MV-4-11 (cell line): ENCODE data around the gene SNTA1.
"Not testable (repeated sequence)": the region's sequence is repeated elsewhere in the genome, so short reads cannot be mapped to it uniquely, and the experiment has no call there.

Source experiments
- DNase-seq: peaks from one replicate; lab custom pipeline; 2025; lab: John Stamatoyannopoulos, UW

Gene SNTA1

GRCh38 chr20:33431797-33432381 lies 11.7 kb downstream of the SNTA1 start:
- no peak for DNase-seq

DNA sequence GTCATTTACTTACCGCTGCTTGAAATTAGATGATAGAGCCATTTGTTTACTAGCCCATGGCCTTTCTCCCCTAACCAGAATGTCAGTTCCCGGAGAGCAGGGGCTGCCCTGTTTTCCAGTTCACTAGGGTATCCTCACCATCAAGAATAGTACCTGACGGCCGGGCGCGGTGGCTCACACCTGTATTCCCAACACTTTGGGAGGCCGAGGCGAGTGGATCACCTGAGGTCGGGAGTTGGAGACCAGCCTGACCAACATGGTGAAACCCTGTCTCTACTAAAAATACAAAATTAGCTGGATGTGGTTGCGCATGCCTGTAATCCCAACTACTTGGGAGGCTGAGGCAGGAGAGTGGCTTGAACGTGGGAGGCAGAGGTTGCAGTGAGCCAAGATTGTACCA lies 19.7 kb downstream of the SNTA1 start:
- DNase-seq = not testable (repeated sequence)

DNA sequence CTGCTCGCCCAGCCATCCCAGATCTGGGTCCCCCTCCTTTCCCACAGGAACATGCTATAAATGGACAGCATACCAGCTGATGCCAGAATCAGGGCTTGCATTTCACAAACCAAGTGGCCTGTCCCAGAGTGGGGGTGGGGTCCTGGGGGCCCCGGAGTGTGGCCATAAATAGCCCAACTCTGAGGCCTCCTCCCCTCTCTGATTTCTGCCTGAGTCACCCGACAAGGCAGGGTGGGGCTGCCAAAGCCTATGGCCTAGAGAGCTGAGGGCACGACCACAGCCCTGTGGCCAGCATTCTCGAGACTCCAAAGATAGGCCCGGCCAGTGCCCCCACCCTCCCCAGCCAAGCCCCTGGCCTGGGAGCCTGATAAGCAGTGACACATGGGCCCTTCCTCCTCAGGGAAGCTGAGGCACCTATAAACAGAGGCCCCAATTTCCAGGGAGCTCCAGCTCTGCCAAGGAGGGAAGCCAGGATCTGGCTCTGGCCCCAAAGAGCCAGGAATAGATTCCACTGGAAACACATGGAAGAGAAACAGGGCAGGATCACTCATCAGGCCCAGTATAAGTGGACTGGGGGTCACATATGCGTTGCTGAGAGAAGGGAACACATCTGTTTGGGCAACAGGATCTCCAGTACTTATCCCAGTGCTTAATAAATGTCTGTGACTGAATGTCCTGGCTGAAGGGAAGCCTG lies 20.3 kb downstream of the SNTA1 start:
- peak; percentile 37 for DNase-seq

DNA sequence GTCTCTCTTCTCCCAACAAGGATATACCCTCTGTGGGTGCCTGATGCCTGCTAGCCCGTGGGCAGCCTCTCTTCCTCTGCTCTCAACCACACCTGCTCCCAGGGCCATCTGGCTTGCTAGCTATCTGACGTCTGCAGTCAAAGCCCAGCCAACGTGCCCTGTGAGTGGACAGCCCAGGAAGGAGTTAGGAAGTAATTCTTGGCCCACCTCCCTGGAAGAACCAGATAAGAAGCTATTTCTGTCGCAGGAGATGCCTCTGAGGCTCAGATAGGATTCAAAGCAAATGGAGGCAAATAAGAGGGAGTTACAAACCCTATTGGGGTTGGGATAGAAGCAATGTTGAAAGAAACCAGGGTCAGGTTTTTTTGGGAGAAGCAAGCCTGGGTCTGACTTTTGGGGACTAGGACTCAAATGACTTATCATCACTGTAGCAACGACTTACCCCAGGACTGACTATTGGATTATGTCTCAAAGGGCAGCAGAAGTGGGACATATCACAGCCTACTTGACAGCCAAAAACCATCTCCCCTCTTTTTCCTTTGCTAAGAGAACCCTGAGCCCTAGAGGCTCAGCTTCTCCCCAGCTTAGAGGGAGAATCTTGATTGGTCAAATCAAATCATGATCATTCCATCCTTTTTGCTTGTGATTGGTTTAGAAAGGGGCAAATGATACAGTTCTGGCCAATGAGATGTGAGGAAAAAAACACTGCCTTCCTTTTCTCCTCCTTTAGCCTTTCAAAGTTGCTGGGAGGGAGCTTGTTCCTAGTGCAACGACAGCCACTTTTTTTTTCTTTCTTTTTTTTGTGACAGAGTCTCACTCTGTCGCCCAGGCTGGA lies 24.2 kb downstream of the SNTA1 start:
- DNase-seq = no peak

GRCh38 chr20:33418033-33418432 lies 25.5 kb downstream of the SNTA1 start:
- no peak for DNase-seq

DNA sequence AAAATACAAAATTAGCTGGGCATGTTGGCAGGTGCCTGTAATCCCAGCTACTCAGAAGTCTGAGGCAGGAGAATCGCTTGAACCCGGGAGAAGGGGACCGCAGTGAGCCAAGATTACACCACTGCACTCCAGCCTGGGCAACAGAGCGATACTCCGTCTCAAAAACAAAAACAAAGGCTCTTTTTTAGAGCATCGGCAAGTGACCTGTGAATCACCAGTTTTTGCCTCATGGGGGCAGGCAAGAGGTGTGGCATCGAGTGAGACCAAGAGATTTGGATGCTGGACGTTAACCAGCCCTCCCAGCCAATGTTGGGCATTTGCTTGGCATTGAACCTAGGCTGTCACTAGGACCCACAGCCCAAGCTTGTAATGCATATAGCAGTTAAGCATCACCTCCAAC lies 27.6 kb downstream of the SNTA1 start:
- peak; percentile 5 for DNase-seq

GRCh38 chr20:33412484-33412838 lies 31.1 kb downstream of the SNTA1 start:
- no peak for DNase-seq

DNA sequence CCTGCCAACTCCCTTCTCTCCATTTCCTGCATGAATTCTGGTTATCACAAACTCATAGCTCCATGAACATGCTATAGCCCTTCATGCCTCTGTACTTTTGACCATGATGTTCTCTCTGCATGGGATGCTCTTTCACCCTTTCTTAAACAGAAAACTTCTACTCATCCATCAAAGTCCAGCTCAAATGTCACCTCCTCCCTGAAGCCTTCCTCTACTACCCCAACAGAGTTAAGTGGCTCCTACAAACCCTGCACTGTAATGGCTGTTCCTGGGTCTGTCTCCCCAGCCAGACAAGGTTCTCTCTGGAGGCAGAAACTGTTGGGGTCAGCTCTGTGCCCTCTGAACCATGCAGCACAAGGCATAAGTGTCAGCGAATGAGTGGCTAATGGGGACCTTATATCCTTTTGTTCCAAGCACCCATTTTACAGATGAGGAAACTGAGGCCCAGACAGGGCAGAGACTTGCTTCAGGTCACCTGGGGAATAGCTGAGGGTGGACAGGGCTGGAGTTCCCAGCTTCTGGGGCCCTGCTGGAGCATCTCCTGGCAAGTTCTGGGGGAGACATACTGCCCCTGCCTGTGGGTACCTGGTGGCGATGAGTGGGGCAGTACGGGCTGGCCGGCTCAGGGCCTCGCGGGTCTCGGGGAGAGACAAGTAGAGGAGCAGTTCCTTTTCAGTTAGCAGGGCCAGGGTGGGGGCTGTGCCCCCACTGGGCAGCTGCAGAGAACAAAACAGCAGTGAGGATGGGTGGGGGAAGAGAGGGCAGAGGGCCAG lies 31.7 kb downstream of the SNTA1 start:
- DNase-seq = no peak

GRCh38 chr20:33411242-33411641 lies 32.3 kb downstream of the SNTA1 start:
- DNase-seq = no peak

DNA sequence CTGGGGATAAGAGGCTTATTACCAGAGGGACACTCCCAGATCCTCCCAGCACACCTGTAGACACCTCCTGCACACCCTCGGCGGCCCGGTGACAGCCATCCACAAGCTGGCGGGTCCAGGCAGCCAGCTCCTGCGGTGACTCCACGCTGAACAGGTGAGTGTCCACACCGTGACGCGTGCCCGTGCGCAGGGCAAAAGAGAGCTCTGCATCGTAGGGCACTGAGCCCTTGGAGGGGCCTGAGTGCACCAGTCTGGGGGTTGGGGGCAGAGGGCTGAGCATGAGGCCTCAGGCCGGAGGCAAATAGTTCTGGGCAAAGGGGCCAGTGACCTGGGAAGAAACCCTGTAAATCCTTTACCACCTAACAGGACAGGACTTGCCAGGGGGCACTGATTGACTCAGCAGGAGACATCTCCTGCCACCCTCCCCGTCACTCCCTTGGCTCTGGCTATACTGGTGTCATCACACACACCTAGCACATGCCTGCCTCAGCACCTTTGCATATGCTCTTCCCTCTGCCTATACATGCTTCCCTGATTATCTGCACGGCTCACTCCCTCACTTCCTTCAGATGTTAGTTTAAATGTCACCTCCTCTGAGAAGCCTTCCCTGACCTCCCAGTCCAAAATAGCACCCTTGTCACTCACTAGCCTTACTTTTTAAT lies 33.4 kb downstream of the SNTA1 start:
- DNase-seq = no peak

DNA sequence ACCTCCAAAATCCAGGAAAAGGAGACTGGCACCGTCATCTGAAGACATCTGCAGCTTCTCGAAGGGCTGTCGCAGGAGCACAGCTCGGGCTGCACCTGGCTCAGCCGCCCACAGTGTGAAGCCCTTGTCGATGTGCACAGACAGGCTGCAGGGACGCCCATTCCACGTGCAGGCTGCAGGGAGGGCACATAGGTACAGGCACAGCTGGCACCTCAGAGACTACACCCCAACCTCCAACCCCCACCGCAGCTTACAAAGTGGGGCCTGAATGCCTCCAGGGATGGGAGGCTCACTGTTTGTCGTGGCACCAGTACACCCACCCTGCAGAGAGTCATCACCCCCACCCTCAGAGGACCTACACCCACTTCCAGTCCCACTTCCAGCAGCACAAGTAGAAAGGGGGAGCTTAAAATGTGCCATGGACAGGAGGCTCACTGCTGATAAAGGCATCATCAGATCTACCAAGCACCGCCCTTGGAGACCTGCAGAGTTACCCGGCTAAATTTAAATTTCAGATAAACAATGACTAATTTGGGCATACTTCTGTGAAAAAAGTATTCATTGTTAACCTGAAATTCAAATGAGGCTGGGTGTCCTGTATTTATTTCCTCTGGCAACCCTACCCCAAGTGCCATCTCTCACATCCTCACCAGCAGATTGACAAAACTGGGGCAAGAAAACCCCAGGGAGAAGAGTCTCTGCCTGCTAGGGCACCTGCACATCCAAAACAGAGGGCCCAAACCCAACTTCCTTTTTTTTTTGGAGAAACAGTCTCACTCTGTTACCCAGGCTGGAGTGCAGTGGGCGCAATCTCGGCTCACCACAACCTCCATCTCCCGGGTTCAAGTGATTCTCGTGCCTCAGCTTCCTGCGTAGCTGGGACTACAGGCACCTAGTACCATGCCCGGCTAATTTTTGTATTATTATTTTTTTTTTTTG lies 34.6 kb downstream of the SNTA1 start:
- DNase-seq = peak; percentile 71

DNA sequence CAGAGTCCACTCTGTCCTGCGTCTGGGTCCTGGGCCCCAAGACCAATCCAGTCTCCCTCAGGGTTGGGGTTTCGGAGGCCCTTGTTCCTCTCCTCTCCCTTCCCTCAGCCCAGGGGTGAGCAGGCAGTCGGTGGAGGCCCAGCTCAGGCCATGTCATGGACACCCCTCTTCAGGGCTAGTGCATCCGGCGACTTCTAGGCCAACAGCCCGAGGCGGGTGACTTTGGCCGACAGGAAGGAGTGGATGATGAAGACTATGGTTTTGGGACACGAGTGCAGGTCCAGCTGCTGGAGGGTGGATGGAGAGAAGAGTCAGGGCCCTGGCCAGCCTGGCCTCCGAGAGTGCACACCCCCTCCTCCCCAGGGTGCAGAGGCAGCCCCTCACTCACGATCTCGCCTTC lies 35.2 kb downstream of the SNTA1 start:
- no peak for DNase-seq

- no peak for DNase-seq
Measured at GRCh38 chr20:33407796-33408195, 35.8 kb downstream of the SNTA1 start.

GRCh38 chr20:33407251-33407650 lies 36.3 kb downstream of the SNTA1 start:
- peak; percentile 96 for DNase-seq

DNA sequence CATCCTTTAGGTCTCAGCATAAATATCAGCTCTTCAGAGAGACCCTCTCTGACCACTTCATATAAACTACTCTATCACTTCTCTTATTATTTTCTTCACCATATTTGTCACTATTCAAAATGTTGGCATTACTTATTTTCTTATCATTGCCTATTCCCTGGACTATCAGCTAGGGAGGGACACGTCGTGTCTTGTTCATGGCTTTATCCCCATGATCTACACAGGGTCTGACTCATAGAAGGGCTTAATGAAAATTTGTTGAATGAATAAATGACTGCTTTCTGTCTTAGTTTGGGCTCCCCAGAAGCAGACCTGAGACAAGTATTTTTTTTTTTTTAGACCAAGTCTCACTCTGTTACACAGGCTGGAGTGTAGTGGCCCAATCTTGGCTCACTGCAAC lies 39.3 kb downstream of the SNTA1 start:
- DNase-seq = no peak

GRCh38 chr20:33401921-33402369 lies 41.6 kb downstream of the SNTA1 start:
- DNase-seq = no peak

- DNase-seq = peak; percentile 84
Measured at GRCh38 chr20:33401184-33401920, 42.2 kb downstream of the SNTA1 start, which contains the start of gene CDK5RAP1. Gene CDK5RAP1 (minus strand): TSS chr20:33401519. CDS start chr20:33397064, 4,455 bp downstream.

DNA sequence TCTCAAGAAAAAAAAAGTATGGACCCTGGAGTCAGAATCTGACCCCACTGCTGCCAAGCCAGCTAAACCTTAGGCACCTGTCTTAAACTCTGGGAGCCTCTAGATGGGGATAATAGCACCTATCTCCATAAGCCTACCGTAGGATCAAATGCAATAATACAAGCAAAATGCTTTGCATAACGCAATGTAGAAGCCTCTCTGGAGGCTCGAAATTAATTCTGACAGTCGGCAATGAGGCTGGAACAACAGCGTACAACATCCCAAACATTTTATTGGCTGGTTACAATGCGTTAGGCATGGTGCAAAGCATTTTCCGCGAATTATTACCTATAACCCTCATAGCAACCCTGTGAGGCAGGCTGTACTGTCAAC lies 42.8 kb downstream of the SNTA1 start:
- no peak for DNase-seq

DNA sequence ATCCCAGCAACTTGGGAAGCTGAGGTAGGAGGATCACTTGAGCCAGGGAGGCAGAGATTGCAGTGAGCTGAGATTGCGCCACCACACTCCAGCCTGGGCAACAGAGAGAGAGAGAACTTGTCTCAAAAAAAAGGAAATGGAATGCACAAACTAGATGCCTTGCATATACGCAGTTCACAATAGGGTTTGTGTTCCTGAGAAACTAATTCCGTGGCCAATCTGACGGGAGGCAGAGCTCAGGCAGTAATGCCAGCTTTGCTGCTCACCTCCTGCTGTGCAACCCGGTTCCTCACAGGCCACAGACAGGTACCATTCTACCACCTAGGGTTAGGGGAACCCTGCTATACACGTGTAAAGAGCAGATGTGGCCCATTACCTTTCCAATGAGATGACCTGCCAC lies 43.6 kb downstream of the SNTA1 start:
- DNase-seq = peak; percentile 60

GRCh38 chr20:33394718-33395117 lies 48.8 kb downstream of the SNTA1 start:
- no peak for DNase-seq
